Hippocampal formation (tissue), 2 donors: ENCODE data around the gene SLC16A6.
"Not testable (repeated sequence)": the region's sequence is repeated elsewhere in the genome, so short reads cannot be mapped to it uniquely, and the experiment has no call there.

Experiments
- DNase-seq, 2 donors: peaks; one replicate each; lab custom pipeline; 2025; lab: John Stamatoyannopoulos, UW

Gene SLC16A6

DNA sequence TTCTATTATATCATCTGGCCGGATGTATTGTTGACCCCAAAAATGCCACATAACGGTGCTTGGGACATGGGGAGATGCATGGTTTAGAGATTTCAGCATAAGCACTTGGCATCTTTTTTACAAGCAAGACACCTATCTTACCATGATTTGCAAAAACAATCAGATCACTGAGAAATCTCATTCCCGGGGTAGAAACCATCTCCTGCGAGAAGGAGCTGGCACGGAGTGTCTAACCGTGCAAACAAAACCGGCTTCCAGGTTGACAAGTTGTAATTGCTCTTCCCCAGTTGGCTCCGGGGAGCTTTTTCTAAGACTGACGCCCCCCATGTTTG is 1.0 kb downstream of the SLC16A6 start:
- no peak for DNase-seq

DNA sequence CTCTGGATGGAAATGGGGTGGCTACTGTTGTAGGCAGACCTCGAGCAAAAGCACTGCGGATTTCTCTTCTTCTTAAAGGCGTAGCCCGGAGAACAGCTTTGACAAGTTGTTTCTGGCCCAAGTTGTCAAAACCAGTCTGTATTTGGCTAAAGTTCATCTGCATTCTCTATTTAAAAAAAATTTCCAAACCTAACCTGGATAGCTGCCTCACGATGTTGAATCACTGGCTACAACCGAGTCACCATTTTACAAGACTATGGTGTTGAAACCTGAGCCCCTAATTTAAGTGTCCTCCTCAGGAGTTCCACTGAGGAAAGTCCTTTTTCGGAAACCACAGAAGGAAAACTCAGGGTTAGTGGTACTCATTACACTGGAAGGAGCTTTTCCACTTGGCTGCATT is 1.5 kb downstream of the SLC16A6 start:
- DNase-seq = no peak

DNA sequence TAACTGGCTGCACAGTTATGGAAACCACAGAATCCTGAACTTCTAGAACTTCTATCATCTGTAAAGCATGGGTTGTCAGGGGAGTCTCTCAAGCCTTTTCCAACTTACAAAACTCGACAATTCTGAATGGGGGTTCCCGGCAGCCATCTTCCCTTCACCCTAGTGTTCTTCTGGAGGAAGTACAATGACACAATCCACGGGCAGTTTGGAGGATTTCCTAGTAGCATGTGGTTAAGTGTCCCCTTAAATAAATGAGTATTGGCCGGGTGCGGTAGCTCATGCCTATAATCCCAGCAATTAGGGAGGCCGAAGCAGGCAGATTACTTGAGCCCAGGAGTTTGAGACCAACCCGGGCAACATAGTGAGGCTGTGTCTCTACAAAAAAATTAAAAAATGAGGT is 2.1 kb downstream of the SLC16A6 start:
- no peak for DNase-seq

DNA sequence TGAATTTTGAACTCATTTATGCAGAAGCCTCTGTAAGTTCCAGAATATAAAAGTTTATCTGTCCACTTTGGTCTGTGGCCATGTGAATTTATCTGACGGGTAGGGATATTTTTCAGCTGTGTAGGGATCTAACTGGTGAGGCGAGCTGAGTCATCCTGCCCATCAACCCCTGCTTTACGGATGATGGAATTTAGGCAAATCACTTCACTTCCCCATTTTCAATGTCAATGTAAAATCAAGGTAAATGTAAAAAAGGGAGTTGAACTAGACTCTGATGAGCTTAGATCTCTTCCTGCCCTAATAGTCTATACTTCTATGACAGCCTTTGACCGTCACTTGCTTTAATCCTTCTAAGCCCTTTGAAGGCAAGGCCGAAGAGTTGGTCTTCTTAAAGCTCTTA is 2.6 kb downstream of the SLC16A6 start:
- no peak for DNase-seq

DNA sequence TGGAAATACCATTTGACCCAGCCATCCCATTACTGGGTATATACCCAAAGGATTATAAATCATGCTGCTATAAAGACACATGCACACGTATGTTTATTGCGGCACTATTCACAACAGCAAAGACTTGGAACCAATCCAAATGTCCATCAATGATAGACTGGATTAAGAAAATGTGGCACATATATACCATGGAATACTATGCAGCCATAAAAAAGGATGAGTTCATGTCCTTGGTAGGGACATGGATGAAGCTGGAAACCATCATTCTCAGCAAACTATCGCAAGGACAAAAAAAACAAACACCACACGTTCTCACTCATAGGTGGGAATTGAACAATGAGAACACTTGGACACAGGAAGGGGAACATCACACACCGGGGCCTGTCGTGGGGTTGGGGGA is 9.0 kb downstream of the SLC16A6 start:
- DNase-seq = not testable (repeated sequence)

DNA sequence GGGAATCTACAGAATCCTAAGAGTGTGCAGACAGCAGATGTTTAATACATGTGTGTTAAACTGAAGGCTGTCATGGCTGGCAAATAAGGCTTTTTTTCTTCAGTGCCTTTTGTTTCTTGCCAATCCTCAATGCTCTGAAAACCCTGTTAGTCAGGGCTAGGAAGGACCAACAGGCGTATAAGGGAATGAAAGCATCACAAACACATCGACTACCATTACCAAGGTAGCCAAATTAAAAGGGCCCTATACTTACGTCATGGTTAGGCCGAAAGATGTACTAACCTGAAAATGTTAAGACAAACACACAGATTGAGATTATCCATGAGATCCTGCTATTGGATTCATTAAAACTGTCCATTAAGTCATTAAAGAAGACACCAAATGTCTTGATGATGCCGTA is 13.1 kb downstream of the SLC16A6 start:
- no peak for DNase-seq

DNA sequence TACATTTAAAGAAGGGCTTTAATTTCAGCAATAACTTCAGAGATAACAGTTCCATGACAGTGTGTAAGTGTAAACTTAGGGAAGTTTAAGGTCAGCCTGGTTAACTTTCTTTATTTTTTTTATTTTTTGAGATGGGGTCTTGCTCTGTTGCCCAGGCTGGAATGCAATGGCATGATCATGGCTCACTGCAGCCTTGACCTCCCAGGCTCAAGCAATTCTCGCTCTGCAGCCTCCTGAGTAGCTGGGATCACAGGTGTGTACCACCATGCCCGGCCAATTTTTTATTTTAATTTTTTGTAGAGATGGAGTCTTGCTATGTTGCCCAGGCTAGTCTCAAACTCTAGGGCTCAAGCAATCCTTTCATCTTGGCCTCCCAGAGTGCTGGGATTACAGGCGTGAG is 14.6 kb downstream of the SLC16A6 start:
- DNase-seq = not testable (repeated sequence)

GRCh38 chr17:68273722-68274121 is 17.2 kb downstream of the SLC16A6 start:
- DNase-seq = no peak

DNA sequence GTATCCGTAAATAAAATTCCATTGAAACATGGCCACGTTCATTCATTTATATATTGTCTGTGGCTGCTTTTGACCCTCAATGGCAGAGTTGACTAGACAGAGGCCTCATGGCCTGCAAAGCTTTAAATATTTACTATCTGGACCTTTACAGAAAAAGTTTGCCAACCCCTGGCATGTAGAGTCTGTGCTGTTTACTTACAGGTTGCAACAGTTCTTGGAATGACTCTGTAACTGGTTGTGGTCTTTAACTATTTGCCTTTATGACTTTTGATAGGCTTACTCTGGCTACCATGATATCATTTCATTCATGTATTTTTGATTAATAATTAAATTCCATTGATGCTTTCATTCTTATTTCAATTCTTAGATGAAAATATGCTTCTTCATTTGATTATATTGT is 25.1 kb downstream of the SLC16A6 start:
- not testable (repeated sequence) for DNase-seq

GRCh38 chr17:68263101-68263681 is 27.7 kb downstream of the SLC16A6 start:
- not testable (repeated sequence) for DNase-seq

GRCh38 chr17:68262467-68262866 is 28.5 kb downstream of the SLC16A6 start:
- not testable (repeated sequence) for DNase-seq

GRCh38 chr17:68260051-68260762 is 30.7 kb downstream of the SLC16A6 start:
- no peak for DNase-seq

GRCh38 chr17:68259648-68259951 is 31.3 kb downstream of the SLC16A6 start:
- DNase-seq = not testable (repeated sequence)

GRCh38 chr17:68258890-68259647 is 31.9 kb downstream of the SLC16A6 start:
- peak in 1 of 2 donors; percentile 10 for DNase-seq

GRCh38 chr17:68257934-68258333 is 33.0 kb downstream of the SLC16A6 start:
- no peak for DNase-seq

DNA sequence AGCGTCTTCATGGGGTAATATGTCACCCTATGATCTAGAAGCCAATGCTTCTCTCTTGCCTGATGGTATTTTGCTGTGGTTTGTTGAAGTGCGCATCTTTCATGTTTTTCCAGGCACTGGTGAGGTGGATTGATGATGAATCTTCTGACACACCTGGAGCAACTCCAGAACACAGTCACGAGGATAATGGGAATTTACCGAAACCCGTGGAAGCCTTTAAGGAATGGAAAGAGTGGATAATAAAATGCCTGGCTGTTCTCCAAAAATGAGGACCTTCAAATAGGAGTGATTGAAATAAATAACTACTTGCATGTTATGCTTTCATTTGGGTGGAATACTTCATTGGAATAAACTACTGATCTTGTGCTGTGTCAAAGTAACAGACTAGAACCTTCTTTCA is 34.2 kb downstream of the SLC16A6 start:
- DNase-seq = not testable (repeated sequence)

- DNase-seq = no peak
Measured at GRCh38 chr17:68255731-68256538, 35.0 kb downstream of the SLC16A6 start.

- no peak for DNase-seq
Measured at GRCh38 chr17:68255151-68255550, 35.8 kb downstream of the SLC16A6 start.

- not testable (repeated sequence) for DNase-seq
Measured at GRCh38 chr17:68253426-68253825, 37.5 kb downstream of the SLC16A6 start.

DNA sequence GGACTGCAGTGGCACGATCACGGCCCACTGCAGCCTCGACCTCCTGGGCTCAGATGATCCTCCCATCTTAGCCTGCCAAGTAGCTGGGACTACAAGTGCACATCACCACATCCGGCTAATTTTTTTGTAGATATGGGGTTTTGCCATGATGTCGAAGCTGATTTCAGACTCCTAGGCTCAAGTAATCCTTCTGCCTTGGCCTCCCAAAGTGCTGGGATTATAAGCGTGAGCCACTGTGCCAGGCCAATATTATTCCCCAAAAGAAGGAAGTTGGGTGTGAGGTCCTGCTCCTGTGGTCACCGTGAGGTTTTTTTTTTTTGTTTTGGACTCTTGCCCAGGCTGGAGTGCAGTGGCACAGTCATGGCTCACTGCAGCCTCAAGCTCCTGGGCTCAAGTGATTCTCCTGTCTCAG is 41.6 kb downstream of the SLC16A6 start:
- DNase-seq = no peak

DNA sequence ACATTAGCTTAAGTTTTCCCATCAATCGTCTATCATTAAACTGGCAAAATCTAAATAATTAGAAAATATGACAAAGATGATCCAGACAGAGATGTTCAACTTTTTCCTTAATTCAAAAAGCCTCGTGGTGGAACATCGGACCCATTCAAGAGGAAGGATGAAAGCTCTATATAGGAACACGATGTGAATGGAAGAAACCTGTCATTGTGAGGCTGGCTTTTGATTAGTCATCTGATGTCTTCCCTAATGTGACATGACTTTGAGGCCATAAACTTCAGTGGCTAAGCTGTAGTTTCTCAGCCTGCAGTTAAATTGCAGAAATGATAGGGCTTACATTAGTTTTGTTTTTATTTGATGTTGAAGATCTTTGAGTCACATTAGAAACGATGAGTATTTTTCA is 42.0 kb downstream of the SLC16A6 start:
- DNase-seq = no peak

DNA sequence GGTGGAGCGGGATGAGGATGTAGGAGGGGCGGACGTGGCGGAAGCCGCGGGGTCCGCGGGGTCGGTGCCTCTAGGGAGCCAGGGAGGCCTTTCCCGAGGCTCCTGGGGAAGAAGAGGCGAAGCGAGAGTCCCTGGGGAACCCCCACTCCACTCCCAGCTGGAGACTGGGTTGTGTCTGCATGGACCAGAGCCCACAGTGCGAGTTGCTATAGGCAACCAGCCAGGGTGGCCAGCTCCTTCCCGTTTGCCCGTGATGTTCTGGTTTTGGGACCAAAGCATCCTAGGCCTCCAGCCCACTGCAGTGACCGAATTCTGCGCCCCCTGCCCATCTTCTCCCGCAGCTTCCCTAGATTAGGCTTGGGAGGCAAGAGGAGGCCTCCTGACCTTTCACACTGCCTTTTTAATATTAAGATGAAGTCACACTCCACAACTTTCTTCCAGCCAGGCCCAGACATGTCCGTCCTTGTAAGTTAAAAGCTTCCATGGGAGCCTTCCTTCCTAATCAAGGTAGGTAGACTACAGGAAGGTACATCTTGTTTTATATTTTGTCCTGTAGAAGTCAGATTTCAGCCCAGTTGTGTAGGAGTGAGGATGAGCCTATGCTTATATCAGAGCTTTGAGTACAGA is 42.6 kb downstream of the SLC16A6 start:
- peak; percentile 70 to 73 for DNase-seq
